ENCODE measurements around the gene SAMD10. TPM values are rescaled to one million over a fixed set of nuclear protein-coding genes. Genes with fewer than 3 reads are reported as not detected.

The SAMD10 gene
- total and polyA plus RNA-seq, 4 donors: 0.84 to 4.1 (median 1.9) TPM

- ATAC-seq (ENCODE audit: low FRiP score) (peak; percentile 92), DNase-seq (peak; percentile 97)
- Histone ChIP-seq H3K36me3 (ENCODE audit: control insufficient read depth in 1 of 2, insufficient read depth in 2 of 2, low read length in 1 of 2) (no peaks in the 10 kb centered on the region), H3K9me3 (ENCODE audit: control insufficient read depth, low read length) (no peaks in the 10 kb centered on the region), H3K27ac (ENCODE audit: low read depth in 1 of 2, low read length in 2 of 2) (peak within 1 kb of the TSS in 1 of 2 donors; percentile 15), H3K27me3 (ENCODE audit: control insufficient read depth in 1 of 2, insufficient read depth in 2 of 2, low read length in 1 of 2) (no peaks in the 10 kb centered on the region), H3K4me3 (ENCODE audit: low read length in 2 of 2) (peak within 1 kb of the TSS; percentile 44 to 65), H3K4me1 (ENCODE audit: control insufficient read depth in 1 of 2, insufficient read depth in 2 of 2, low read length in 2 of 2) (no peaks in the 10 kb centered on the region)
- intact Hi-C loops (cut with DNase I): no loop called here
- 0% methylated on average over 75 to 105 of the region's 105 CpGs for WGBS, 2 donors
These were observed 23.4 kb downstream of the SAMD10 start, which contains the start of gene UCKL1 for GRCh38 chr20:63955827-63956663. UCKL1 (minus strand) TSS chr20:63956416; CDS start chr20:63956372, 44 bp downstream.

- DNase-seq: no peak
- Histone ChIP-seq H3K27me3 (ENCODE audit: control insufficient read depth in 1 of 2, insufficient read depth in 2 of 2, low read length in 1 of 2) (no peaks in the 10 kb centered on the region), H3K27ac (ENCODE audit: low read depth in 1 of 2, low read length in 2 of 2) (no peak overlapping the region), H3K4me3 (ENCODE audit: low read length in 2 of 2) (peak overlapping the region; percentile 44 to 65), H3K4me1 (ENCODE audit: control insufficient read depth in 1 of 2, insufficient read depth in 2 of 2, low read length in 2 of 2) (no peaks in the 10 kb centered on the region), H3K9me3 (ENCODE audit: control insufficient read depth, low read length) (no peaks in the 10 kb centered on the region), H3K36me3 (ENCODE audit: control insufficient read depth in 1 of 2, insufficient read depth in 2 of 2, low read length in 1 of 2) (no peaks in the 10 kb centered on the region)
- 0 to 1% methylated on average over 31 of the region's 31 CpGs for WGBS, 2 donors
- intact Hi-C loops (cut with DNase I): no loop called here
- peak; percentile 45 for ATAC-seq (ENCODE audit: low FRiP score)
These were observed 24.1 kb downstream of the SAMD10 start for GRCh38 chr20:63955281-63955826.

- Histone ChIP-seq H3K4me1 (ENCODE audit: control insufficient read depth in 1 of 2, insufficient read depth in 2 of 2, low read length in 2 of 2) (no peaks in the 10 kb centered on the region), H3K36me3 (ENCODE audit: control insufficient read depth in 1 of 2, insufficient read depth in 2 of 2, low read length in 1 of 2) (no peaks in the 10 kb centered on the region), H3K4me3 (ENCODE audit: low read length in 2 of 2) (no peak overlapping the region), H3K27me3 (ENCODE audit: control insufficient read depth in 1 of 2, insufficient read depth in 2 of 2, low read length in 1 of 2) (no peaks in the 10 kb centered on the region), H3K27ac (ENCODE audit: low read depth in 1 of 2, low read length in 2 of 2) (no peak overlapping the region), H3K9me3 (ENCODE audit: control insufficient read depth, low read length) (no peaks in the 10 kb centered on the region)
- intact Hi-C loops (cut with DNase I): no loop called here
- 60 to 61% methylated on average over 13 of the region's 13 CpGs for WGBS, 2 donors
- ATAC-seq (ENCODE audit: low FRiP score): no peak
- no peak for DNase-seq
These were observed 25.5 kb downstream of the SAMD10 start for GRCh38 chr20:63953764-63954429.

- no peak for ATAC-seq (ENCODE audit: low FRiP score)
- intact Hi-C loops (cut with DNase I): no loop called here
These were observed 26.7 kb downstream of the SAMD10 start for GRCh38 chr20:63952769-63953168.

GRCh38 chr20:63952210-63952535 lies 27.3 kb downstream of the SAMD10 start:
- H3K4me1 ChIP-seq (ENCODE audit: control insufficient read depth in 1 of 2, insufficient read depth in 2 of 2, low read length in 2 of 2): no peaks in the 10 kb centered on the region
- WGBS, 2 donors: 67 to 71% methylated on average over 15 of the region's 15 CpGs
- H3K4me3 ChIP-seq (ENCODE audit: low read length in 2 of 2): no peak overlapping the region
- DNase-seq: no peak
- no peak for ATAC-seq (ENCODE audit: low FRiP score)
- no peaks in the 10 kb centered on the region for H3K27me3 ChIP-seq (ENCODE audit: control insufficient read depth in 1 of 2, insufficient read depth in 2 of 2, low read length in 1 of 2)
- no peaks in the 10 kb centered on the region for H3K36me3 ChIP-seq (ENCODE audit: control insufficient read depth in 1 of 2, insufficient read depth in 2 of 2, low read length in 1 of 2)
- no peaks in the 10 kb centered on the region for H3K9me3 ChIP-seq (ENCODE audit: control insufficient read depth, low read length)
- H3K27ac ChIP-seq (ENCODE audit: low read depth in 1 of 2, low read length in 2 of 2): no peak overlapping the region
- intact Hi-C loops (cut with DNase I): no loop called here

More at GRCh38 chr20:63952769-63953168, 26.7 kb downstream of the SAMD10 start:
- no peak for DNase-seq
- Histone ChIP-seq H3K4me3 (ENCODE audit: low read length in 2 of 2) (no peak overlapping the region), H3K27ac (ENCODE audit: low read depth in 1 of 2, low read length in 2 of 2) (no peak overlapping the region), H3K27me3 (ENCODE audit: control insufficient read depth in 1 of 2, insufficient read depth in 2 of 2, low read length in 1 of 2) (no peaks in the 10 kb centered on the region), H3K9me3 (ENCODE audit: control insufficient read depth, low read length) (no peaks in the 10 kb centered on the region), H3K36me3 (ENCODE audit: control insufficient read depth in 1 of 2, insufficient read depth in 2 of 2, low read length in 1 of 2) (no peaks in the 10 kb centered on the region), H3K4me1 (ENCODE audit: control insufficient read depth in 1 of 2, insufficient read depth in 2 of 2, low read length in 2 of 2) (no peaks in the 10 kb centered on the region)
- WGBS, 2 donors: 87% methylated on average over 14 of the region's 14 CpGs

- 59 to 64% methylated on average over 16 to 17 of the region's 17 CpGs for WGBS, 2 donors
- ATAC-seq (ENCODE audit: low FRiP score): no peak
- no peaks in the 10 kb centered on the region for H3K27me3 ChIP-seq (ENCODE audit: control insufficient read depth in 1 of 2, insufficient read depth in 2 of 2, low read length in 1 of 2)
- intact Hi-C loops (cut with DNase I): no loop called here
- no peaks in the 10 kb centered on the region for H3K4me1 ChIP-seq (ENCODE audit: control insufficient read depth in 1 of 2, insufficient read depth in 2 of 2, low read length in 2 of 2)
- DNase-seq: no peak
- H3K36me3 ChIP-seq (ENCODE audit: control insufficient read depth in 1 of 2, insufficient read depth in 2 of 2, low read length in 1 of 2): no peaks in the 10 kb centered on the region
- H3K9me3 ChIP-seq (ENCODE audit: control insufficient read depth, low read length): no peaks in the 10 kb centered on the region
- H3K27ac ChIP-seq (ENCODE audit: low read depth in 1 of 2, low read length in 2 of 2): no peak overlapping the region
- no peak overlapping the region for H3K4me3 ChIP-seq (ENCODE audit: low read length in 2 of 2)
These were observed 27.8 kb downstream of the SAMD10 start for GRCh38 chr20:63951398-63952209.

GRCh38 chr20:63950701-63951397 lies 28.6 kb downstream of the SAMD10 start:
- Histone ChIP-seq H3K27me3 (ENCODE audit: control insufficient read depth in 1 of 2, insufficient read depth in 2 of 2, low read length in 1 of 2) (no peaks in the 10 kb centered on the region), H3K4me1 (ENCODE audit: control insufficient read depth in 1 of 2, insufficient read depth in 2 of 2, low read length in 2 of 2) (no peaks in the 10 kb centered on the region), H3K36me3 (ENCODE audit: control insufficient read depth in 1 of 2, insufficient read depth in 2 of 2, low read length in 1 of 2) (peaks cover 0 to under 1% of the 10 kb centered on the region in 2 donors), H3K4me3 (ENCODE audit: low read length in 2 of 2) (no peak overlapping the region), H3K9me3 (ENCODE audit: control insufficient read depth, low read length) (no peaks in the 10 kb centered on the region), H3K27ac (ENCODE audit: low read depth in 1 of 2, low read length in 2 of 2) (no peak overlapping the region)
- intact Hi-C loops (cut with DNase I): no loop called here
- DNase-seq (no peak), ATAC-seq (ENCODE audit: low FRiP score) (no peak)
- WGBS, 2 donors: 51 to 54% methylated on average over 20 of the region's 20 CpGs
